ENCODE measurements around the gene KIF26B.

Gene KIF26B

DNA sequence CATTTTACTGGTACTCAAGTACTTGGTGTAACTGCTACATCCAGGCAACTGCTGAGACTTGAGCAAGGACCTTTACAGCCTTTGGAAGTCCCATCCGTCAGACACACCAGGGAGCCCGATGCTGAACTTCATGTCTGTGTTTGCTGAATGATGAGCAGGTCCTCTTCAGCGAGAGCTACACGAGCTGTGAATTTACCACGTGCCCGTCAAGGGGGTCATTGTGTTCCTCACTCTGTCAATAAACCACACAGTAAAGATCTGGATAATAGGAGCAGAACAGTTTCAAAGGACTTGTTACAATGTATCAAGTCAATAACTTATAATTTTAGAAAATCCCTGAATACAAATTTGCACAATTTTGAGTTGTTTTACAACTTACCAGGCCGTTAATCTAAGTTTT, 427.2 kb downstream of the KIF26B start:
- no peak for DNase-seq

- DNase-seq, result no peak
Observed at GRCh38 chr1:245583081-245583480, 428.3 kb downstream of the KIF26B start.

DNA sequence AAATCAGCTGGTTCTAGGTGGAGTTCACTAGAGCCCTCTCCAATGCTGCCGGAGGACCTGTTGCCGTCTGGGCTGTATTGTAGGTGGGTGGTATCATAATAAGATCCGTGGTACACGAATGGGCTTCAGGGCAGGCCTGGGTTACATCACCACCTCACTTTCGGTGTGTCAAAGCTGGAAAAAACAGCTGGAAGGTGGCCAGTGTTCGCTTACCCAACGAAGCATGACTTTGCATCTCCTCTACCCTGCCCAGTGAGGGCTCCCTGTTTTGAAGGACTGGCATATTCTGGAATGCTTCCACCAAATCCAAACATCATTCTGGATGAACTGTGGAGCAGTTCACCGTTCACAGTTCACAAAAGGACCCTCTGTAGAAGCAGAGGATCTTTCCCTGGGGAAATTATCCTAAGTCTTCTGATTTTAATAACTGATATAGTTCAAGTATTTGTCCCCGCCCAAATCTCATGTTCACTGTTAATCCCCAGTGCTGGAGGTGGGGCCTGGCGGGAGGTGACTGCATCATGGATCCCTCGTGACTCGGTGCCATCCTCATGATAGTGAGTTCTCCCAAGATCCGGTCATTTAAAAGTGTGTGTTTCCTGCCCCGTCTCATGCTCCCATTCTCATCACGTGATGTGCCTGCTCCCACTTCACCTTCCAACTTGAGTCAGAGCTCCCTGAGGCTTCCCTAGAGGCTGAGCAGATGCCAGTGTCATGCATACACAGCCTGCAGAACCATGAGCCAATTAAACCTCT, 429.0 kb downstream of the KIF26B start:
- peak in 1 of 2 experiments; percentile 45 for DNase-seq

DNA sequence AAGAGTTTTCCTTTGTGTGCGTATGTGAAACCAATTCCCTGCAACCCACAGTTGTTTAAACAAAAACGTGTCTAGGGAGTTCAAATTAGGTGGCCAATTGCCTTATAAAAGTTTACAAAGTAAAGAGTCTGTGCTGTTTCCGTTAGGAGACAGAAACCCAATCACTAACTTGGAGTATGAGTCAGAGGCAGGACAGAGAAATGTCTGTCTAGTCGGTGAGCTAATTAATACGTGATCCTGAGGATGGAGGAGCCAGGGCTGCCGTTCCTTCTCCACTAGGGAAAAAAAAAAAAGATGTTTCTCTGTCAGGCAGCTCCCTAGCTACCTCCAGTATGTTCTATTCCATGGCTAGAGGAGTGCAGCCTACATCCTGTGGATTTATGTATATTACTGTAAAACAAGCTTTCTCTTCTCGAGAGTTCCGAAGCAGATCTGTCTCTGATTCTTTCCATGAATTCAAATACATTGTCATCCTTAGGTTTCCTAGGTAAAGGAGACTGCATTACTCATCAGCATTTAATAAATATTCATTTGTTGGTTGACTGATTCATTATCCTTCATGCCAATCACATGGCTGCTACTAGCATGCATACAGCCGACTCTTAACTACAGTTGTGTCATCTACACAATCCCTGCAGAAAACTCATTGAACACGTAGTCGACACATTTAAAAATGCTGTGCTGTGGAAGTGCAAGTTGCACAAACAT, 430.6 kb downstream of the KIF26B start:
- DNase-seq, result no peak

DNA sequence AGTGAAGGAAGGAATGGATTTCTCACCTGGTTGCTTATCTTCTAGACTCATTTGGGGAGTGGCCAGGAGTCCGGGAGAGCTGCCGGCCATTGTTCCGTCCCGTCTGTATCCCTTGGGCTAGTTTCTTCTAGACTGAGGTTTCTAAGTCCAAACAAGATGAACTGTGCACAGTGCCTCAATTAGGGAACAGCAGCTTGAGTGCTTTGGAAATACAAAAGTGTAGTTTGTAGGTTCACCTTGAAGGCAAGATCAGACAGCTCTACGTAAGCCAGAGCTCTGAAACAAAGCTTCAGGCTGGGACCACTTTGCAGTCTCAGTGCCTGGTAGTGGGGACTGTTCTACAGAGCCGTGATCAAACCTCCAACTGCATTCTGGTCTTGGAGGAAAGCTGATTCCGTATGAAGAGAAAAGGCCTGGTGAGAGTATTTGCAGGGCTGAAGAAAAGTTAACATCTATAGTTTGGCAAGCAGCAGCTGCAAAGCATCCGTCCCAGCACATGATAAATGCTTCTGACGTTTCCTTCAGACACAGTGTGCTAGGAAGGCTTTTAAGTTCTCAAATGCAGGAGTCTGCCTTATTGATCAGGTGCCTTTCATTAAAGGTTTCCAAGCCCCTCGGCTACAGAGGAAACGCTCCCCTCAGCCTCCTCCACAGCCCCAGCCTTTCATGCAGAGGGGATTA, 432.8 kb downstream of the KIF26B start:
- no peak for DNase-seq

DNA sequence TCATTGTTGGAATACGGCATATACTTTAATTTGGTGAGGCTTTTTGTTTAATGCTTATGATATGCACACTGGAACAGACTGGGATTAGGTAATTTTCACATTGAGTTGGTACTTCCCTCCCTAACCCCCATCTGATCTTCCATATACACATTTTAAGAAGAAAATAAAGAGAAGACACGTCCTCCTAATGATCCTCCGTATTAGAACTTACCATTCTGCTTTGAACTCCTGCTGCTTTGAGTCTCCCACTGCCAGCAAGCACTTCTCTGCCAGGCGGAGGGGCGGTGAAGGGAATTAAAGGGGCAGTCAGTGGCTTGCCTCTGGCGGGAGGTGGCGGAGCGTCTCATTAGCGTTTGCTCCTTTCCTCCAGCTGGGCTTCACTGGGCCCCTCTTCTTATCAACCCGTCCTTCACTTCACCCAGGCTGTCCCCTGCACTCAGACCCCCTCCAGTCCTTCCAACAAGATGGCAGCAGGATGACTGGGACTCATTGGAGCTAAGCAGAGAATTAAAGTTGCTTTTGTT, 433.4 kb downstream of the KIF26B start:
- DNase-seq, result no peak

- peak in 1 of 2 experiments; percentile 53 for DNase-seq
Observed at GRCh38 chr1:245589316-245589715, 434.5 kb downstream of the KIF26B start.

DNA sequence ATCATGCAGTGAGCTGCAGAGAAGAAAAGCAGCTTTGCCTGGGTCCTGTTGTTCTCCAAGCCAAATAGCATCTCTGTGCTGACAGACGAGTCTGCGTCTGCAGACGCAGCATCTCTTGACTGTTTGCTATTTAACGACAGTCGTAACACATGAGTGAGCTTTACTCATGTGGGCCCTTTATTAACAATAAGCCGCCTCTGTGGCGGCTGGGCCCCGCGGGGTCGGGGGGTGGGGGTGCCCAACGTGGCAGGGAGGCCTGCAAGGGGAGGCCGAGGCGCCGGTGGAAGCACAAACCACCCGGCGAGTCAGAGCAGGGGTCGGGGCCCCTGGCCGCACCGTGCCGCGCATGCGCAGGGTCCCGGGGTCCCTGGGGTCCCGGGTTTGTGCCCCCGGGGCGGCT, 435.1 kb downstream of the KIF26B start:
- DNase-seq, result peak; percentile 88 to 90

DNA sequence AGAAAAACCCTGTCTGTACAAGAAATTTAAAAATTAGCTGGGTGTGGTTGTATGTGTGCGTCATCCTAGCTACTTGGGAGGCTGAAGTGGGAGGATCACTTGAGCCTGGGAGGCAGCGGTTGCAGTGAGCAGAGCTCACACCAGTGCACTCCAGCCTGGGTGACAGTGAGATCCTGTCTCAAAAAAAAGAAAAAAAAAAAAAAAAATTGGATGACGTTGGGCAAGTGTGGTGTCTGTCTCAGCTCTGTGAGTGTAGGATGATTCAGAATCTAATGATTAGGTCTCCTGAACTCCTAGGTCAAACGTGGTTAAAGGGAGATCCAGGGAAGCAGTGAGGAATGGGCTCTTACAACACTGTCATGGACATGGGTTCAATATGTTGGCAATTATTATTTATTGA, 435.9 kb downstream of the KIF26B start:
- DNase-seq, result peak in 1 of 2 experiments; percentile 36

DNA sequence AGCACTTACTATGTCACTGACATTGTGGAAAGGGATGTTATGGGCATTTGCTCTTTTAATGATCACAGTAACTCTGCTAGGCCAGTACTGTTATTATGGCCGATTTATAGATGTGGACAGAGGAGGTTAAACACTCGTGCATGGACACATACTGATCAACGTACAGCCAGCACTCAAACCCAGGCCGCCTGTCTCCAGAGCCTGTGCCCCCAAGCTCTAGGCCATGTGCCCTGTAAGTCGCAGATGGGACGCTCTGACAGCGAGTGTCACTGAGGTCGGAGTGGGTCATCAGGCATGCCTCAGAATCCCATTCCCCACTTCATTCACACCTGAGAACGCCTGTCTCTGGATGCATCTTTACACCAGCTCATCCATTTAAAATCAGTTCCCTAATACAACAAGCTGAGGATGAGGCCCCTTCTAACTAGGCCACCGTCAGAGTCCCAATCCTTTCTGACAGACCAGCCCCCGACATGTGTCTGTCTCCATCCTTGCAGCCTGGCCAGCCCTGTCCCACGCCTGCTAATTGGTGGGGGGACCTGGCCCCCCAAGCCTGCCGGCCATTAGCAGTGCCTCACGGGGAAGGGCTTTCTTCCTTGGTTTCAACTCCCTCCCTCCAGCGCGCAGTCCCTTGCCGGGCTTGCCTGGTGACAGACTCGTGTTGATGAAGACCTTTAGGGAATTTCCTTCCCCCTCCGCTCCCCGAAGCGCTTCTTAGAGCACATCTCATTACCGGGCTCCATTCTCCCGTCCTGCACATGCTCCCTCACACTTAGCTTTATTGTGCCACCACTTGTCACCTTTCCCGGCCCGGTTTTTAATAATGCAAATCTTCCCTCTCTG, 436.8 kb downstream of the KIF26B start:
- peak; percentile 77 to 83 for DNase-seq

DNA sequence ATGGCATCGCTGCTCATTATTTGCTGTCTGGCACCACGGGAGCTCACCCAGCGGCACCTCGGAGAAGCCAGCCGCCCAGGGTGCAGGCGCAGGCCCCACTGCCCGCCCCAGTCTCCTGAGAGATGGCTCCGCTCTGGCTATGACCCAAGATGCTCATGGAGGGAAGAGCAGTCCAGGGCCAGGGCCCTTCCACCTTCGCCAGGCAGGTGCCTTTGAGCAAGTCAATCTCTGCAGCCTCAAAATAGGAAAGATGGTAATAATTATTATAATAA, 437.3 kb downstream of the KIF26B start:
- DNase-seq, result no peak

DNA sequence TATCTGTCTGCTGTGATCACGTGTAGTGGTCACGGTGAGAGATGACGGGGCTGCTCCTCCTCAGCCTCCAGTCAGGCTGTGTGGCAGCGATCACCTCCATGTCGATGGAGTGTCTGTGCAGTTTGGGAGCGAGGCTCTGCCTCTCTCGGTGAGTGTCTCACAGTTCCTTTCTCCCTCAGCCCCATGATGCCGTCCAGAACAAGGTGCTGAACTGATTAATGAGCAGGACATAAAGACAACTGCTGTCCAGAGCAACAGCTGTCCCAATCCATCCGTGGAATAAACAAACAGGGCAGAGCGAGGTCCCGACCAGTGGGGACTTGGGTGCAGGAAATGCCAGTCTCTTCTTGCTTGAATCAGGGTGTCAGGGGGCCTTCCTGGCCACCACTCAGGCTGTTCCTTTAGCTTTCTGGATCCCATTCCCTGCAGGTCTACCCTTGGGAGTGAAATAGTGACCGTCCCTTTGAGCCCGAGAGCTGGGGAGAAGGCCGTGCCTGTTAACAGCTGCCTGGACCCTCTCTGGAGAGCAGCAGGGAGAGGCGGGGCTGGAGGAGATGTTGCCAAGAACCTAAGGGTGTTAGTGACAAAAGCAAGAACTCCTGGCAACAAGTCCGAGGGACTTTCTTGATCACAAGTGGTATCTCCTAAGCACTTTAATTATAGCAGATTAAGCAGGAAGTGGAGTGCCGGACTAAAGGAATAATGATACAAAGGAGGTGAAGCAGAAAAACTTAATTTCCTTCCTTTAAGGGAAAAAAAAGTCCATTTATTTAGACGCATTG, 443.9 kb downstream of the KIF26B start:
- no peak for DNase-seq

- DNase-seq, result no peak
Observed at GRCh38 chr1:245599371-245600174, 444.8 kb downstream of the KIF26B start.

DNA sequence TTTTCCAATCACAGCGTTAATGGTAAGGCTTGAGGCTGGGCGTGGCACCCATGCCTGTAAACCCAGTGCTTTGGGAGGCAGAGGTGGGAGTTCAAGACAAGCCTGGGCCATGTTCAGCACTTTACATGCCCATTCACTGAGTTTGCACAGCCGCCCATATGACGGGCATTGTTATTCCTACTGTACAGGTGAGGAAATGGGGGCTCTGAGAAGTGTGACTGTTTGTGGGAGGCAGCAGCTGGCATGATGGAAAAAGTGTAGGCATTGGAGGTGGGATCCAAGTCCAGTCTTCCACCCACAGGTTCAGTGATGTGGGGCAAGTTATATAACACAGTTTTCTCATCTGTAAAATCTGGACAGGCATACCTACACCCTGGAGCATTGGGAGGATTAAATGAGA, 445.9 kb downstream of the KIF26B start:
- DNase-seq, result no peak

- no peak for DNase-seq
Observed at GRCh38 chr1:245603311-245603865, 448.6 kb downstream of the KIF26B start.

GRCh38 chr1:245604979-245605378, 450.2 kb downstream of the KIF26B start:
- no peak for DNase-seq

DNA sequence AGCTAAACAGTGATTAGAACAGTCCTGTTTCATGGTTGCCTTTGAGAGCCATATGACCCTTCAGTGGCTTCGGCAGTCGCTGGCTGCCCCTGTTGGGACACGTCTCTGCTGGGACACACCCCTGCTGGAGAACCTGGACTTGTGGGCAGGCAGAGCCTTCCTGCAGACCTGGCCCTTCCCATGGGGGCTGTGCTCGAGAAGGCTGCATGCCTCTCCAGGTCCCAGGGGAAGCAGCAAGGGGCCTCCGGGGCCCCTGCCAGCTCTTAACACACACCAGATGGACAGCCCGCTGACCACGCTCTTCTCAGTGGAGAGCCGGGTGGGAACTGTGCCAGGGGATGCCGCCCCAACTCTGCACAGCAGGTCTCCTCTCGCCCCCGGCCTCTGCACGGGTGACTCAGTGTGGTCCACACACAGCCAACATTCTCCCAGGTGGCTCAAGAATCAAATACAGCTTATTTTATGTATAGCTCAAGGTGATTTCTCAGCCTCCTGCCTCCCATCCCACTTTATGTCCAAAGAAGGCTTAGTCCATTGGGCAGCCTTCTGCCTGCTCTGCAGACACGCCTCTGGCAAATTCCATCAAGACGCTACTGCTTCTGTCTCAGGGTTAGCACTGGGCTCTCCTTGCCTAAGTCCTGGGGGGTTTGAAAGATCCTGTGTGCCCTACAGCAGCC, 450.8 kb downstream of the KIF26B start:
- DNase-seq, result no peak

GRCh38 chr1:245606157-245606725, 451.5 kb downstream of the KIF26B start:
- no peak for DNase-seq

- no peak for DNase-seq
Observed at GRCh38 chr1:245608271-245608670, 453.5 kb downstream of the KIF26B start.

Data from NCI-H526 (cell line).